Umbilical cord (tissue), 2 donors: ENCODE results near the gene RPL10L. TPM values are rescaled to one million over a fixed set of nuclear protein-coding genes. Genes with fewer than 3 reads are reported as not detected.

ENCODE experiments used
- DNase-seq: peaks from one replicate; pipeline ENCODE4 v3.0.0-alpha.2; 2015; ENCODE audit warnings: low spot score
- total RNA-seq: library from RNA; depleted of rRNA; stranded (reverse); fragments of >200 nt; gene quantifications from one replicate; pipeline ENCODE4 v1.2.3, GENCODE V29; 2014; ENCODE audit warnings: low replicate concordance; ENCODE audit not compliant: insufficient read depth

RPL10L gene
- total RNA-seq: not detected

DNA sequence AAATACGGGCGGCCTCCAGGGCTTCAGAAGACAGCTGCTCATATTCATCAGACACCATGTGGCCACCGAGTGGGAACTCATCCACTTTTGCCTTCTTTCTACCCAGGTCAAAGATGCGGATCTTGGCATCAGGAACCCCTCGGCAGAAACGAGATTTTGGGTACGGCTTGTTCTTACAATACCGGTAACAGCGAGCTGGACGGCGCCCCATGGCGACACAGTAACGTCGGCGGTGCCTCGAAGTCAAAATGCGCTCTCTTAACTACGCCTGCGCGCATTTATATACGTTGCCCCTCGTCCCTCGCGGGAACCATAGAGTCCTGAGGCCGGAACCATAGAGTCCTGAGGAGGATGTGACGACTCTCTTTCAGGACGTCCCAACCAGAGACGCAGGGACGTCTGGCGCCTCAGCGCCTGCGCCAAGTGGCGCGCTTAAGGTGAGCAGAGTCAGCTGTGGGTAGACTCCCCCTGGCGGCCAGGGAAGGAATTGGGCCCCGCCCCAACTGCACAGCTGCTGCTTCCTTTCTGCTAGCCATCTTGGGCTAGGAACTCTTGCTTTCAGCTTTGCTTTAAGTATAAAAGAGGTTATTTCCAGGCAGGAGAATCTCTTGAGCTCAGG is at the start of gene RPL10L:
Gene RPL10L, minus strand, starts transcription at position 256 of the 619 bp plus-strand sequence. Its CDS starts 45 bp downstream, at position 211.
- no peak for DNase-seq

DNA sequence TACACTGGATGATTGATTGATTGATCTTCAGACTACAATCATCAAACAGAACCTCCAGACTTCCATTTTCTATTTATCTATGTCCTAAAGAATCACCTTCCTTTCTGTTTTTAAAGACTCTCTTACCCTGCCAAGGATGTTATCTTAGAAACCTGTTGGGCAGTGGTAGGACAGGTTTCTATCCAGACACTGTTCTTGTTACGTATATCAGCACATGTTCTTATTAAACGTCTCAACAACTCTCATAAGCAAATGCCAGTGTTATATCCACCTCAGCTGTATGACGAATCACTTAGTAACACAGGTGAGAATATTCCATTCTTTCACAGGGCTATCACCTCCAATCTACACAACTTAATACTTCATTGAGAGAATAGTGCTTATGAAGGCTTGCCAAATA is 40.2 kb upstream of the RPL10L start:
- peak; percentile 17 for DNase-seq

DNA sequence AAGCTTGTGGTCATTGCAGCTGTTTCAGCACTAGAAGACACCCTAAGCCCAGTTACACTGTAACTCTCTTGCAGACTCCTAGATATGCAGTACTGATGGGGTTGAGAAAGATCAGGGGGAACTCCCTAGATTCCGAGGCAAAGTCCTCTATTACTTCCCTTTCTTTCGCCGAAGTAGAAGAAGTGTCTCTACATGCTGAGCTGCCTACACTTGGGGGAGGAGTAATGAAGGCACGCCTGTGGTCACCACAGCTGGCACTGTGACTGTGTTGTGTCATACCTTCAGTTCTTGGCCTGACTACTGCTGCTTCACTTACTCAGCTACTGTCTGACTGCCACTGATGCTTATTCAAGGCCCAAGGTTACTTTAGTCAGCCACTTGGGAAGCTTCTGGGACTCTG is 35.1 kb upstream of the RPL10L start:
- no peak for DNase-seq

DNA sequence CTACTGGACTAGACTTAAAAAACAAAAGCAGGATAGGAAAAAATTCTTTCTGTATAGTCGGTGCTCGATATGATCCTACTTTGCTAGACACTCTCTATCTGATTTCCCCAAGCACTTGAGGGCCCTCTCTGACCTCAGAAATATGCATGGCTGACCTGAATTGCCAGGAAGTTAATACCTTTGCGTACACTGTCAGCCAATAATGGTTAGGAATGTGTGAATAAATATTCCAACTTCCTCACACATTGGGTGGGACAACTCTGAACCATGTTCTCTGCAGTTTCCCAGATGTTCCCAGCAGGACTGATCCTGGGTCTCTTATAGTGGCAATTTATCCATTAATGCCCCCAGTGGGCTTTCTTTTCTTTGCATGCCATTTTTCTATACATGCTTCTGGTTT is 20.5 kb upstream of the RPL10L start:
- no peak for DNase-seq

DNA sequence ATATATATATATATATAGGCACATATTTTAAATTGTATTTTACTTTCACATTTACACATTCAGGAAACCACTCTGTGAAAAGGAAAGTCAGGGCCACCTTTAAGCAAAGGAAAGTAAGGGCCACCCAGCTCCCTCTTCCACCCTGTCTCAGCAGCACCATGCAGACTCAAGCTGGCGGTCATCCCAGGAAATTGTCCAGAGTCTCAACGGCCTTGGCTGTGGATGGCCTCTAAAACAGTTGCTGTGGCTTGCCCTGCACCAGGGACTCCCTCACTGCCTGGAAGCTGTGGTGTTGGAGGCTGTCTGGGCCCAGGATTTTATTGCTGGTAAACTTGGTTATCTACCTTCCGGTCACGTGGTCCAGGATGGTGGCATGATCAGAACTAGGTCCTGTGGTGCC is 11.8 kb upstream of the RPL10L start:
- no peak for DNase-seq

DNA sequence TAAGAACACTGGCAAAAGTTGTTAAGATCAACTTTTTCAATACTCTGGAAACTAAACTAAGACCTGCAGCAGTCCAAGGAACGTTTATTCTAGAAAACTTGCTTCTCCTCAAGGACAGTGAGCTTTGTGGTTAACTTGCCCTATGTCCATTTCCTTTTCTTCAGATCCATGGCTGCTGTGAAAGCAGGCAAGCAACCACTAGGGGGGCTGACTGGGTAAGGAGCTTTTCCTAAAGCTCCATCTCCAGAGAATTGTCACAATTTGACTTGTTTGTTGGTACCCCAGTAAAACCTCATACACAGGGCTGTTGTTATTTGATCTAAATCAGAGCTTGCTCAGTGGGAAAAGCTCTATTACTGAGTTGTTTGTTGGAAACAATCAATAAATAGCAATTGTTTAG is 10.1 kb upstream of the RPL10L start:
- DNase-seq: no peak

DNA sequence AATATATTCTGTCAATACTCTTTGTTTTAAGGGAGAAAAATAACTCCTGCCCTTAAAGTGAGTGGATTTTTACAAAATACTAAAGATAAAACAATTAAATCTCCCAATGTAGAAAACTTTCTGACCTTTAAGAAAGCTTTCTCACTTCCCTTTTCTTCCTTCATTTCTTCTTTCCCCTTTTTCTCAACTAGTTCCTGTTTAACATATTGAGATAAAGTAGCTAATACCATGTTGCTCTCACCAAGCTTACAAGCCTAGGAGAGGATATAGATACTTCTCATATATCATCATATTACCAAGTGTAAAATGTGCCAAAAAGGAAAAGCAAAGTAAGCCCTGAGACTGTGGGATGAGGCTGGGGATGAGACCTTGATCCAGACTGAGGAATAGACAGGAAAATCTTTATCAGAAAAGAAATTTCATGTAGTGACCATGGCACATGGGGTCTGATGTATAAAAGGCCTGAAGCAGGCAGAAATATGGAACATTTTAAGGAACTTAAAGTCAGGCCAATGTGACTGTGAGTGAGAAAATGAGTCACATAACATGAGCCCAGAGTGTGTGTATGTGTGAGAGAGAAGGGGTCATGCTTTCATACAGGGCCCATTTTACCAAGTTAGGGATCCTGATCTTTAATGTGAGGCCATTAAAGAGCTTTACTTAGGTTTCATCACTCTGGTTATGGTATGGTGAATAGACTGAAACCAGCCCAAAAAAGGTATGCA is 1.6 kb upstream of the RPL10L start:
- peak; percentile 0 for DNase-seq

DNA sequence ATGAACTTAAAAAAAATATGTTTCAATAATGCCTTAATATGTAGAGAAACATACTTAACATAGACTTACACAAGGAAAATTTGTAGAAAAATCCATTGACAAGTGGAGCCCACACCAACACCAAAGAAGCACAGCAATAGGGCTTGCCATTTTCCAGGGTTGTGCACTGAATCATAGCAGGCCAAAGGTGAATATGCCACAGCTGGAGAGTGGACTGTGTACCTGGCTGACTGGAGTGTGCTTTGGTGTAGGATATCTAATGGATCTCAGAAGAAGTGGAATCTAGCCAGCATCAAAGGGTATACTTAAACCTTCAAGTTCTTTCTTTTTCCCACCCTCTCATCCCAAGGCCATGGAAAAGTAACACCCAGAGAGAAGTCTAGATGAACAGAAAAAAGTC is 4.8 kb downstream of the RPL10L start:
- DNase-seq: no peak

DNA sequence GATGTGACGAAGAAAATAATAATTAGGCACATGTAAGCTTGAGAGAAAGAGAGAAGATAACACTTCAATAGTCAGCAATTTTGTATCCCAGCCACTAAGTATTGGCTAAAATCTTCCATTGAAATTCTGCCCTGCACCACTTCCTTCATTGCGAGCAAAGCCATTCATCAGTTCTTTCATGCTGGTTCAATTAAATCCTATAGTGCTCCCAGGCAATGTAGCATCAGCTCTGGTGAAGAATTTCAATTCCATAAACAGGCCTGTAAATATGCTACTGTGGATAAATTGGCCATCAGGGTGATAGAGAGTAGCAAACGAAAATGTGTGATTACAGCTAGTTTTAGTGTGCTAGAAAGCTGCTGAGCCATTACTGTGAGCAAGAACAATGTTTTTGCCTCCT is 24.7 kb downstream of the RPL10L start:
- no peak for DNase-seq
